Measurements from ENCODE around the gene OR4F3.
"Not testable (repeated sequence)": the region's sequence is repeated elsewhere in the genome, so short reads cannot be mapped to it uniquely, and the experiment has no call there.

OR4F3 gene

GRCh38 chr5:181366968-181367367 lies at the start of gene OR4F3:
OR4F3 (plus strand) TSS chr5:181367268.
- DNase-seq = not testable (repeated sequence)

All from fibroblast of upper back skin (primary cell).